ENCODE data around the gene PPP2R5C.
A peak's percentile ranks its signal among the peaks of the same experiment; 100 is the strongest.

PPP2R5C gene

DNA sequence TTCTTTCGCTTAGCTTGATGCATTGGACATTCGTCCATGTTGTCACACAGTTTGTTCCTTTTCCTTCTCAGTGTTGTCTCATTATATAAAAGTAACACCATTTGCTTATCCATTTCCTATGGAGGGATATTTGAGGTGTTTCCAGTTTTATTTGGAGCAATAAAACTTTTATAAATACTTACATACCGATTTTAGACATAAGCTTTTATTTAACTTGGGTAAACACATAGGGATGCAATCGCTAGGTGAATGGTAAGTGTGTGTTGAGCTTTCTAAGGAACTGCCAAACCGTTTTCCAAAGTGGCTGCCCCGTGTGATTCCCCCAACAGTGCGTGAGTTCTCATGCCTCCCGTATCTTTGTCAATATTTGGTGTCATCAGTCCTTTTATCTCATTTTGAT, 107.7 kb downstream of the PPP2R5C start:
- H3K4me3 ChIP-seq (ENCODE audit: low read depth in 1 of 2, low read length in 2 of 2): no peak overlapping the region
- no peak overlapping the region for H3K9ac ChIP-seq (ENCODE audit: low read depth in 1 of 2, low read length in 2 of 2)
- H3K36me3 ChIP-seq (ENCODE audit: control insufficient read depth in 1 of 2, insufficient read depth in 2 of 2, low read length in 2 of 2): peaks cover 4 to 6% of the 10 kb centered on the region in 2 donors
- H3K27me3 ChIP-seq (ENCODE audit: control insufficient read depth in 1 of 2, insufficient read depth in 2 of 2, low read length in 2 of 2): no peaks in the 10 kb centered on the region
- no peak overlapping the region for H3K27ac ChIP-seq (ENCODE audit: low read depth, low read length)
- H3K9me3 ChIP-seq (ENCODE audit: control insufficient read depth in 1 of 2, low read length in 2 of 2): no peaks in the 10 kb centered on the region
- peaks cover 4 to 9% of the 10 kb centered on the region in 2 donors for H3K4me1 ChIP-seq (ENCODE audit: control insufficient read depth in 1 of 2, insufficient read depth in 2 of 2, low read length in 2 of 2)

GRCh38 chr14:101870273-101870939, 108.9 kb downstream of the PPP2R5C start:
- no peak overlapping the region for H3K27ac ChIP-seq (ENCODE audit: low read depth, low read length)
- H3K4me3 ChIP-seq (ENCODE audit: low read depth in 1 of 2, low read length in 2 of 2): no peak overlapping the region
- no peak overlapping the region for H3K9ac ChIP-seq (ENCODE audit: low read depth in 1 of 2, low read length in 2 of 2)
- no peaks in the 10 kb centered on the region for H3K27me3 ChIP-seq (ENCODE audit: control insufficient read depth in 1 of 2, insufficient read depth in 2 of 2, low read length in 2 of 2)
- peaks cover 4 to 14% of the 10 kb centered on the region in 2 donors for H3K4me1 ChIP-seq (ENCODE audit: control insufficient read depth in 1 of 2, insufficient read depth in 2 of 2, low read length in 2 of 2)
- no peaks in the 10 kb centered on the region for H3K9me3 ChIP-seq (ENCODE audit: control insufficient read depth in 1 of 2, low read length in 2 of 2)
- peaks cover under 1 to 2% of the 10 kb centered on the region in 2 donors for H3K36me3 ChIP-seq (ENCODE audit: control insufficient read depth in 1 of 2, insufficient read depth in 2 of 2, low read length in 2 of 2)

- H3K27me3 ChIP-seq (ENCODE audit: control insufficient read depth in 1 of 2, insufficient read depth in 2 of 2, low read length in 2 of 2): no peaks in the 10 kb centered on the region
- H3K36me3 ChIP-seq (ENCODE audit: control insufficient read depth in 1 of 2, insufficient read depth in 2 of 2, low read length in 2 of 2): no peaks in the 10 kb centered on the region
- no peak overlapping the region for H3K9ac ChIP-seq (ENCODE audit: low read depth in 1 of 2, low read length in 2 of 2)
- no peaks in the 10 kb centered on the region for H3K9me3 ChIP-seq (ENCODE audit: control insufficient read depth in 1 of 2, low read length in 2 of 2)
- peaks cover 12 to 31% of the 10 kb centered on the region in 2 donors for H3K4me1 ChIP-seq (ENCODE audit: control insufficient read depth in 1 of 2, insufficient read depth in 2 of 2, low read length in 2 of 2)
- H3K4me3 ChIP-seq (ENCODE audit: low read depth in 1 of 2, low read length in 2 of 2): no peak overlapping the region
- H3K27ac ChIP-seq (ENCODE audit: low read depth, low read length): no peak overlapping the region
Observed at GRCh38 chr14:101872346-101872745, 110.8 kb downstream of the PPP2R5C start.

DNA sequence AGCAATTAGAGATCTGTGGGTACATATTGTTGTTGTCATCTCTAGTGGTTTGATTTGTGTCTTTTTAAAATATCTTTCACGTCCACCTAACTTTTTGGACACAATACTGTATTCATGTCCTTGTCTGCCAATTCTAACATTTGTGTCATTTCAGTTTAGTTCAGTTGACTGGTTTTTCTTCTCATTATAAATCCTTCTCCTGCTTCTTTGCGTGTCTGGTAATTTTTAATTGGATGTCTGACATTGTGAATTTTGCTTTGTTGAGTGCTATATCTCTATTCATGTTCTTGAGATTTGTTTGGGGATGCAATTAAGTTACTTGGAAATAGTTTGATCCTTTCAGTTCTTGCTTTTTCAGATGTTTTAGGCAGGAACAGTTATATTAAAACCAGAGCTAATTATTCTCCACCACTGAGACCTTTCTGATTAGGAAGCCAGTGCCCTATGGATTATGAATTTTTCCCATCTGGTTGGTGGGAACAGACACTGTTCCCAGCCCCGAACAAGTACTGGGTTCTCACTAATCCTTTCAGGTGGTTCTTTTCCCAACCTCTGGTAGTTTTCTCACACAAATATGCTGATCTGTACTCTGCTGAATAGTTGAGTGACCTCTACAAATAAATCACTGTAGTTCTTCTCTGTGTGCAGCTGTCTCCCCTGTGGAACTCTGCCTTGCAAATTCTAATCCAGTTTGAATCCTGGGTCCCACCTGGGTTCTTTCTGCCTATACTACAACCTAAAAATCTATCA, 111.7 kb downstream of the PPP2R5C start:
- no peak overlapping the region for H3K4me3 ChIP-seq (ENCODE audit: low read depth in 1 of 2, low read length in 2 of 2)
- H3K27me3 ChIP-seq (ENCODE audit: control insufficient read depth in 1 of 2, insufficient read depth in 2 of 2, low read length in 2 of 2): no peaks in the 10 kb centered on the region
- peaks cover 21 to 40% of the 10 kb centered on the region in 2 donors for H3K4me1 ChIP-seq (ENCODE audit: control insufficient read depth in 1 of 2, insufficient read depth in 2 of 2, low read length in 2 of 2)
- H3K27ac ChIP-seq (ENCODE audit: low read depth, low read length): no peak overlapping the region
- no peak overlapping the region for H3K9ac ChIP-seq (ENCODE audit: low read depth in 1 of 2, low read length in 2 of 2)
- peaks cover 6% of the 10 kb centered on the region in 2 donors for H3K36me3 ChIP-seq (ENCODE audit: control insufficient read depth in 1 of 2, insufficient read depth in 2 of 2, low read length in 2 of 2)
- no peaks in the 10 kb centered on the region for H3K9me3 ChIP-seq (ENCODE audit: control insufficient read depth in 1 of 2, low read length in 2 of 2)

- Histone ChIP-seq H3K4me1 (ENCODE audit: control insufficient read depth in 1 of 2, insufficient read depth in 2 of 2, low read length in 2 of 2) (peaks cover 29 to 42% of the 10 kb centered on the region in 2 donors), H3K4me3 (ENCODE audit: low read depth in 1 of 2, low read length in 2 of 2) (no peak overlapping the region), H3K9ac (ENCODE audit: low read depth in 1 of 2, low read length in 2 of 2) (no peak overlapping the region), H3K36me3 (ENCODE audit: control insufficient read depth in 1 of 2, insufficient read depth in 2 of 2, low read length in 2 of 2) (peaks cover 12 to 13% of the 10 kb centered on the region in 2 donors), H3K27me3 (ENCODE audit: control insufficient read depth in 1 of 2, insufficient read depth in 2 of 2, low read length in 2 of 2) (no peaks in the 10 kb centered on the region), H3K27ac (ENCODE audit: low read depth, low read length) (no peak overlapping the region), H3K9me3 (ENCODE audit: control insufficient read depth in 1 of 2, low read length in 2 of 2) (no peaks in the 10 kb centered on the region)
Observed at GRCh38 chr14:101873991-101874390, 112.5 kb downstream of the PPP2R5C start.

GRCh38 chr14:101875041-101875726, 113.7 kb downstream of the PPP2R5C start:
- no peak overlapping the region for H3K27ac ChIP-seq (ENCODE audit: low read depth, low read length)
- peak overlapping the region in 1 of 2 donors; percentile 14 for H3K9ac ChIP-seq (ENCODE audit: low read depth in 1 of 2, low read length in 2 of 2)
- H3K27me3 ChIP-seq (ENCODE audit: control insufficient read depth in 1 of 2, insufficient read depth in 2 of 2, low read length in 2 of 2): no peaks in the 10 kb centered on the region
- H3K4me3 ChIP-seq (ENCODE audit: low read depth in 1 of 2, low read length in 2 of 2): no peak overlapping the region
- H3K36me3 ChIP-seq (ENCODE audit: control insufficient read depth in 1 of 2, insufficient read depth in 2 of 2, low read length in 2 of 2): peaks cover 14 to 18% of the 10 kb centered on the region in 2 donors
- no peaks in the 10 kb centered on the region for H3K9me3 ChIP-seq (ENCODE audit: control insufficient read depth in 1 of 2, low read length in 2 of 2)
- H3K4me1 ChIP-seq (ENCODE audit: control insufficient read depth in 1 of 2, insufficient read depth in 2 of 2, low read length in 2 of 2): peaks cover 34 to 42% of the 10 kb centered on the region in 2 donors

DNA sequence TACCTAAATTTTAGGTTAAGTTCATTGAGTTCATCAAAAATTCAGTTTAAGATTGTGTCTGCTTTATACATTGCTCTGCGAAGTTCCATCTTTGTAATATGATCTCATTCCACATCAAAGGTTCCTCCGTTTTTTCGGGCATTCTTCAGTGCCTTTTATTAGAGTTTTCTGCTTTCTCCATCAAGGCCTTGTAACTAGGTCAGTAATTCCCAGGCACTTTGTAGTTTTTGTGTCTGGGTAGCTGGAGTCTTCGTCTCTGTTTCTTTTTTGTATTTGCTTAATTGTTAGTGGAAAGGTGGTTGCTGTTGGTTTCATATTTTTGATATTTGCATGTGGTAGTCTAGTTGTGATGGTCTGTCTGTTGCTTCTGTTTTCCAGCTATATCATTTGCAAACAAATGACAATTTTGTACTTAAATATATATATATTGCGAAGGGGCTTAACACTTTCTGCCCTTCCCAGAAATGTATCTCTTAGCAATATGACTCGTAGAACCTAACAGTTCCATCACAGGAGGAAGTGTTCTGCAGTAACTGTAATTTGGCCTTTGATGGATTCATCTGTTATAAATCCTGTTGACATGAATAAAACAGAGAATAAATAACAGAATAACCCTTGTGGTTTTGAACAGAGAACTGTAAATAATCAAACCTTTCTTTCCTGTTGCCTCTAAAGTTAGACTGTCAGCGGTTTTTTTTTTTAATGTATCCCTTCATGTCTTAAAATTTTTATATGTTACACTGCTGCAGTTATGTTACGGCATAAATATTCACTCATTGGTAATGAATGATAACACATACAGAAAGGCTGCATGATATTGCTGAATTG, 114.4 kb downstream of the PPP2R5C start:
- Histone ChIP-seq H3K4me3 (ENCODE audit: low read depth in 1 of 2, low read length in 2 of 2) (no peak overlapping the region), H3K9me3 (ENCODE audit: control insufficient read depth in 1 of 2, low read length in 2 of 2) (no peaks in the 10 kb centered on the region), H3K36me3 (ENCODE audit: control insufficient read depth in 1 of 2, insufficient read depth in 2 of 2, low read length in 2 of 2) (peaks cover 14 to 18% of the 10 kb centered on the region in 2 donors), H3K9ac (ENCODE audit: low read depth in 1 of 2, low read length in 2 of 2) (peak overlapping the region in 1 of 2 donors; percentile 14), H3K27me3 (ENCODE audit: control insufficient read depth in 1 of 2, insufficient read depth in 2 of 2, low read length in 2 of 2) (no peaks in the 10 kb centered on the region), H3K27ac (ENCODE audit: low read depth, low read length) (peak overlapping the region; percentile 24), H3K4me1 (ENCODE audit: control insufficient read depth in 1 of 2, insufficient read depth in 2 of 2, low read length in 2 of 2) (peaks cover 34 to 42% of the 10 kb centered on the region in 2 donors)

DNA sequence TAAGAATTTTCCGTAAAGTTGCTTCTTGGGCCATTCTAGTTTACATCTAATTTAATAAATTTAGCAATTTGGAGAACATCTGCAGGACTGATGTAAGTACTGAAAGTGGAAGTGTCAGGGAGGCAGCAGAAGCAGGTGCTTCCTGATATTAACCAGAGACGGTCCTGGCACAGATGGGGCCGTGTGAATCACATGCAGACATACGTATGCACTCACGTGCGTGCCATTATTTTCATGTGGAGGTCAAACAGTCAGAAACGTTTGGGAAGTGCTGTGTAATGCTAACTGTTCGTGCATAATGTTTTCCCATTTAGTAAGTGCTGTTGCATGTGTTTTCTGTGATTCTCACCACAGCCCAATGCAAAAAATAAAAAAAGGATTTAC, 115.0 kb downstream of the PPP2R5C start:
- Histone ChIP-seq H3K9me3 (ENCODE audit: control insufficient read depth in 1 of 2, low read length in 2 of 2) (no peaks in the 10 kb centered on the region), H3K27me3 (ENCODE audit: control insufficient read depth in 1 of 2, insufficient read depth in 2 of 2, low read length in 2 of 2) (no peaks in the 10 kb centered on the region), H3K9ac (ENCODE audit: low read depth in 1 of 2, low read length in 2 of 2) (no peak overlapping the region), H3K4me3 (ENCODE audit: low read depth in 1 of 2, low read length in 2 of 2) (no peak overlapping the region), H3K4me1 (ENCODE audit: control insufficient read depth in 1 of 2, insufficient read depth in 2 of 2, low read length in 2 of 2) (peaks cover 34 to 42% of the 10 kb centered on the region in 2 donors), H3K36me3 (ENCODE audit: control insufficient read depth in 1 of 2, insufficient read depth in 2 of 2, low read length in 2 of 2) (peaks cover 15 to 20% of the 10 kb centered on the region in 2 donors), H3K27ac (ENCODE audit: low read depth, low read length) (no peak overlapping the region)

DNA sequence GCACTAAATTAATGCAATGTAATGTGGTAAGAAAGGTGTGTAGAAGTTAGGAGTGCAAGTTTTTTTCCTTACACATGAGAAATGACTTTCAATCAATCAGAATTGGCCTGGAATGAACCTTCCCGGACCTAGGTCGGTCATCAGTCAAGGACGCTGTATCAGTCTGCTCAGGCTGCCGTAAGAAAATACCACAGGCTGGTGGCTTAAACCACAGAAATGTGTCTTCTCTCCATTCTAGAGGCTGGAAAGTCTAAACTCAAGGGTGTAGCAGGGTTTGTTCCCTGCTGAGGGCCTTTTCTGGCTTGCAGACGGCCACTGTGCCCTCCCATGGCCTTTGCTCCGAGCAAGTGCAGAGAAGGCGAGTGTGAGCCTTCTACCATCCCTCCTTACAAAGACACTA, 116.3 kb downstream of the PPP2R5C start:
- Histone ChIP-seq H3K27ac (ENCODE audit: low read depth, low read length) (no peak overlapping the region), H3K4me3 (ENCODE audit: low read depth in 1 of 2, low read length in 2 of 2) (no peak overlapping the region), H3K4me1 (ENCODE audit: control insufficient read depth in 1 of 2, insufficient read depth in 2 of 2, low read length in 2 of 2) (peaks cover 34 to 42% of the 10 kb centered on the region in 2 donors), H3K9ac (ENCODE audit: low read depth in 1 of 2, low read length in 2 of 2) (no peak overlapping the region), H3K9me3 (ENCODE audit: control insufficient read depth in 1 of 2, low read length in 2 of 2) (no peaks in the 10 kb centered on the region), H3K27me3 (ENCODE audit: control insufficient read depth in 1 of 2, insufficient read depth in 2 of 2, low read length in 2 of 2) (no peaks in the 10 kb centered on the region), H3K36me3 (ENCODE audit: control insufficient read depth in 1 of 2, insufficient read depth in 2 of 2, low read length in 2 of 2) (peaks cover 18 to 28% of the 10 kb centered on the region in 2 donors)

Data from duodenal mucosa (tissue), 2 donors.